Liver (tissue), 9 donors: ENCODE results near the gene DNAJA2. TPM values are rescaled to one million over a fixed set of nuclear protein-coding genes. Genes with fewer than 3 reads are reported as not detected.

Experiments
- DNase-seq: peaks from one replicate; pipeline ENCODE4 v3.0.0-alpha.2; 2017; ENCODE audit warnings: low spot score
- H3K27ac ChIP-seq, 2 donors: one replicate each; pipeline ENCODE4 v1.7.0; 2013; ENCODE audit warnings: inconsistent platforms in 2 of 2, low read length in 2 of 2, control low read depth in 1 of 2, low read depth in 1 of 2, mild to moderate bottlenecking in 1 of 2
- H3K27me3 ChIP-seq, 4 donors: one replicate each; pipeline versions ENCODE4 v1.6.1 to v1.7.0; 2013; ENCODE audit warnings: low read length in 3 of 4, inconsistent platforms in 1 of 4, mild to moderate bottlenecking in 1 of 4, moderate library complexity in 1 of 4; ENCODE audit not compliant: control insufficient read depth in 4 of 4, insufficient read depth in 4 of 4
- H3K36me3 ChIP-seq, 4 donors: one replicate each; pipeline versions ENCODE4 v1.6.1 to v1.7.0; 2013; ENCODE audit warnings: low read length in 3 of 4, mild to moderate bottlenecking in 3 of 4, low read depth in 1 of 4, moderate library complexity in 1 of 4; ENCODE audit not compliant: control insufficient read depth in 4 of 4, insufficient read depth in 3 of 4
- H3K4me1 ChIP-seq, 4 donors: one replicate each; pipeline versions ENCODE4 v1.6.1 to v1.7.0; 2013; ENCODE audit warnings: low read length in 3 of 4, mild to moderate bottlenecking in 3 of 4, moderate library complexity in 1 of 4; ENCODE audit not compliant: control insufficient read depth in 4 of 4, insufficient read depth in 4 of 4
- H3K4me3 ChIP-seq, 3 donors: one replicate each; pipeline versions ENCODE4 v1.6.1 to v1.7.0; 2013; ENCODE audit warnings: low read length in 3 of 3, control low read depth in 1 of 3, low read depth in 1 of 3, mild to moderate bottlenecking in 1 of 3
- H3K9ac ChIP-seq, 2 donors: one replicate each; pipeline ENCODE4 v1.7.0; 2013; ENCODE audit warnings: low read length in 2 of 2, mild to moderate bottlenecking in 2 of 2, moderate library complexity in 2 of 2, control low read depth in 1 of 2, low read depth in 1 of 2
- H3K9me3 ChIP-seq, 4 donors: one replicate each; pipeline versions ENCODE4 v1.6.1 to v1.7.0; 2013; ENCODE audit warnings: low read length in 3 of 4; ENCODE audit not compliant: control insufficient read depth in 4 of 4
- ATF3 ChIP-seq: IDR thresholded peaks from 2 replicates; pipeline ENCODE4 v1.6.1; 2016; ENCODE audit warnings: antibody characterized with exemption
- EGR1 ChIP-seq, 2 donors: IDR thresholded peaks; 2 replicates each; pipeline ENCODE4 v1.6.1; 2016 to 2018; ENCODE audit warnings: antibody characterized with exemption in 2 of 2, low read depth in 2 of 2
- FOXA1 ChIP-seq: IDR thresholded peaks from 2 replicates; pipeline ENCODE4 v1.6.1; 2016; ENCODE audit warnings: antibody characterized with exemption
- FOXA2 ChIP-seq: IDR thresholded peaks from 2 replicates; pipeline ENCODE4 v1.6.1; 2016; ENCODE audit warnings: antibody characterized with exemption
- GABPA ChIP-seq, 2 donors: IDR thresholded peaks in 1 of 2; conservative IDR thresholded peaks in 1 of 2; 2 replicates each; pipeline ENCODE4 v1.6.1; 2016; ENCODE audit warnings: antibody characterized with exemption in 2 of 2, mild to moderate bottlenecking in 1 of 2, moderate library complexity in 1 of 2
- HNF4A ChIP-seq, 2 donors: conservative IDR thresholded peaks; 2 replicates each; pipeline ENCODE4 v1.6.1; 2016; ENCODE audit warnings: antibody characterized with exemption in 2 of 2, mild to moderate bottlenecking in 2 of 2
- HNF4G ChIP-seq: IDR thresholded peaks from 2 replicates; pipeline ENCODE4 v1.6.1; 2016; ENCODE audit warnings: antibody characterized with exemption
- JUND ChIP-seq, 2 donors: IDR thresholded peaks; 2 replicates each; pipeline ENCODE4 v1.6.1; 2016; ENCODE audit warnings: antibody characterized with exemption in 2 of 2
- NR2F2 ChIP-seq: IDR thresholded peaks from 2 replicates; pipeline ENCODE4 v1.6.1; 2016; ENCODE audit warnings: antibody characterized with exemption
- RAD21 ChIP-seq, 2 donors: IDR thresholded peaks; 2 replicates each; pipeline ENCODE4 v1.6.1; 2016; ENCODE audit warnings: antibody characterized with exemption in 2 of 2, mild to moderate bottlenecking in 2 of 2
- RXRA ChIP-seq, 2 donors: IDR thresholded peaks; 2 replicates each; pipeline ENCODE4 v1.6.1; 2017 to 2018; ENCODE audit warnings: antibody characterized with exemption in 2 of 2, mild to moderate bottlenecking in 1 of 2
- SP1 ChIP-seq: IDR thresholded peaks from 2 replicates; pipeline ENCODE4 v1.6.1; 2018; ENCODE audit warnings: antibody characterized with exemption, mild to moderate bottlenecking
- TAF1 ChIP-seq: conservative IDR thresholded peaks from 2 replicates; pipeline ENCODE4 v1.6.1; 2016; ENCODE audit warnings: antibody characterized with exemption, mild to moderate bottlenecking
- YY1 ChIP-seq: IDR thresholded peaks from 2 replicates; pipeline ENCODE4 v1.6.1; 2016; ENCODE audit warnings: antibody characterized with exemption, mild to moderate bottlenecking
- WGBS: extraction: QIAGEN DNeasy Blood & Tissue Kit; methylation state at CpG from one replicate; pipeline ENCODE4 v1.1.7; 2013; 5-methylcytosine and 5-hydroxymethylcytosine counted together
- polyA plus RNA-seq, 2 donors: library from polyadenylated mRNA; stranded (reverse) in 1 of 2; unstranded in 1 of 2; fragments of 200-250 nt in 1 of 2; fragments of >200 nt in 1 of 2; fragmentation: Nextera tagmentation in 1 of 2; extraction: Ambion mirVana in 1 of 2; gene quantifications; one replicate each; pipeline versions ENCODE4 v1.2.1 to v1.2.3, GENCODE V29; 2013 to 2015
- total RNA-seq, 2 donors: library from RNA; depleted of rRNA; stranded (reverse); fragments of >200 nt; gene quantifications; one replicate each; pipeline ENCODE4 v1.2.3, GENCODE V29; 2014
- TF ChIP-seq, protein P1 (sequence below): IDR thresholded peaks from 2 replicates; pipeline ENCODE4 v1.6.1; 2016; ENCODE audit warnings: antibody characterized with exemption, mild to moderate bottlenecking
- TF ChIP-seq, protein P2 (sequence below): IDR thresholded peaks from 2 replicates; pipeline ENCODE4 v1.6.1; 2016; ENCODE audit warnings: antibody characterized with exemption
- TF ChIP-seq, protein P3 (sequence below): fragments of 150-350 bp; IDR thresholded peaks from 2 replicates; pipeline ENCODE4 v1.5.1; 2017; ENCODE audit warnings: improper control_type of control experiment, low read depth, low read length; ENCODE audit not compliant: missing input control
- TF ChIP-seq, protein P4 (sequence below): IDR thresholded peaks from 2 replicates; pipeline ENCODE4 v1.6.1; 2016; ENCODE audit warnings: antibody characterized with exemption
- donor health status: healthy.
- donor health status: healthy.
- donor health status: healthy.
- donor health status: healthy.
- donor health status: healthy.

DNAJA2 gene
- total and polyA plus RNA-seq, 4 donors: 22.7 to 32.8 (median 25.5) TPM

- Histone ChIP-seq H3K4me3 (no peak overlapping the region), H3K27me3 (no peaks in the 10 kb centered on the region), H3K36me3 (peaks cover 2 to 56% (median 36%) of the 10 kb centered on the region in 4 donors), H3K4me1 (no peaks in the 10 kb centered on the region), H3K9ac (no peak overlapping the region), H3K27ac (no peak overlapping the region), H3K9me3 (no peaks in the 10 kb centered on the region)
- TF ChIP-seq SP1: no peak
- TF ChIP-seq, protein P1, sequence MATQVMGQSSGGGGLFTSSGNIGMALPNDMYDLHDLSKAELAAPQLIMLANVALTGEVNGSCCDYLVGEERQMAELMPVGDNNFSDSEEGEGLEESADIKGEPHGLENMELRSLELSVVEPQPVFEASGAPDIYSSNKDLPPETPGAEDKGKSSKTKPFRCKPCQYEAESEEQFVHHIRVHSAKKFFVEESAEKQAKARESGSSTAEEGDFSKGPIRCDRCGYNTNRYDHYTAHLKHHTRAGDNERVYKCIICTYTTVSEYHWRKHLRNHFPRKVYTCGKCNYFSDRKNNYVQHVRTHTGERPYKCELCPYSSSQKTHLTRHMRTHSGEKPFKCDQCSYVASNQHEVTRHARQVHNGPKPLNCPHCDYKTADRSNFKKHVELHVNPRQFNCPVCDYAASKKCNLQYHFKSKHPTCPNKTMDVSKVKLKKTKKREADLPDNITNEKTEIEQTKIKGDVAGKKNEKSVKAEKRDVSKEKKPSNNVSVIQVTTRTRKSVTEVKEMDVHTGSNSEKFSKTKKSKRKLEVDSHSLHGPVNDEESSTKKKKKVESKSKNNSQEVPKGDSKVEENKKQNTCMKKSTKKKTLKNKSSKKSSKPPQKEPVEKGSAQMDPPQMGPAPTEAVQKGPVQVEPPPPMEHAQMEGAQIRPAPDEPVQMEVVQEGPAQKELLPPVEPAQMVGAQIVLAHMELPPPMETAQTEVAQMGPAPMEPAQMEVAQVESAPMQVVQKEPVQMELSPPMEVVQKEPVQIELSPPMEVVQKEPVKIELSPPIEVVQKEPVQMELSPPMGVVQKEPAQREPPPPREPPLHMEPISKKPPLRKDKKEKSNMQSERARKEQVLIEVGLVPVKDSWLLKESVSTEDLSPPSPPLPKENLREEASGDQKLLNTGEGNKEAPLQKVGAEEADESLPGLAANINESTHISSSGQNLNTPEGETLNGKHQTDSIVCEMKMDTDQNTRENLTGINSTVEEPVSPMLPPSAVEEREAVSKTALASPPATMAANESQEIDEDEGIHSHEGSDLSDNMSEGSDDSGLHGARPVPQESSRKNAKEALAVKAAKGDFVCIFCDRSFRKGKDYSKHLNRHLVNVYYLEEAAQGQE: no peak
- no peak for TF ChIP-seq TAF1
- no peak for TF ChIP-seq RAD21 (IDR thresholded peaks at IDR 0.05)
- no peak for TF ChIP-seq FOXA1
- no peak for TF ChIP-seq YY1
- no peak for TF ChIP-seq HNF4A (conservative IDR thresholded peaks at IDR 0.05)
- no peak for TF ChIP-seq HNF4G
- TF ChIP-seq FOXA2: no peak
- TF ChIP-seq, protein P2, sequence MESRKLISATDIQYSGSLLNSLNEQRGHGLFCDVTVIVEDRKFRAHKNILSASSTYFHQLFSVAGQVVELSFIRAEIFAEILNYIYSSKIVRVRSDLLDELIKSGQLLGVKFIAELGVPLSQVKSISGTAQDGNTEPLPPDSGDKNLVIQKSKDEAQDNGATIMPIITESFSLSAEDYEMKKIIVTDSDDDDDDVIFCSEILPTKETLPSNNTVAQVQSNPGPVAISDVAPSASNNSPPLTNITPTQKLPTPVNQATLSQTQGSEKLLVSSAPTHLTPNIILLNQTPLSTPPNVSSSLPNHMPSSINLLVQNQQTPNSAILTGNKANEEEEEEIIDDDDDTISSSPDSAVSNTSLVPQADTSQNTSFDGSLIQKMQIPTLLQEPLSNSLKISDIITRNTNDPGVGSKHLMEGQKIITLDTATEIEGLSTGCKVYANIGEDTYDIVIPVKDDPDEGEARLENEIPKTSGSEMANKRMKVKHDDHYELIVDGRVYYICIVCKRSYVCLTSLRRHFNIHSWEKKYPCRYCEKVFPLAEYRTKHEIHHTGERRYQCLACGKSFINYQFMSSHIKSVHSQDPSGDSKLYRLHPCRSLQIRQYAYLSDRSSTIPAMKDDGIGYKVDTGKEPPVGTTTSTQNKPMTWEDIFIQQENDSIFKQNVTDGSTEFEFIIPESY: no peak
- no peak for TF ChIP-seq RXRA (IDR thresholded peaks at IDR 0.05)
- TF ChIP-seq, protein P3, sequence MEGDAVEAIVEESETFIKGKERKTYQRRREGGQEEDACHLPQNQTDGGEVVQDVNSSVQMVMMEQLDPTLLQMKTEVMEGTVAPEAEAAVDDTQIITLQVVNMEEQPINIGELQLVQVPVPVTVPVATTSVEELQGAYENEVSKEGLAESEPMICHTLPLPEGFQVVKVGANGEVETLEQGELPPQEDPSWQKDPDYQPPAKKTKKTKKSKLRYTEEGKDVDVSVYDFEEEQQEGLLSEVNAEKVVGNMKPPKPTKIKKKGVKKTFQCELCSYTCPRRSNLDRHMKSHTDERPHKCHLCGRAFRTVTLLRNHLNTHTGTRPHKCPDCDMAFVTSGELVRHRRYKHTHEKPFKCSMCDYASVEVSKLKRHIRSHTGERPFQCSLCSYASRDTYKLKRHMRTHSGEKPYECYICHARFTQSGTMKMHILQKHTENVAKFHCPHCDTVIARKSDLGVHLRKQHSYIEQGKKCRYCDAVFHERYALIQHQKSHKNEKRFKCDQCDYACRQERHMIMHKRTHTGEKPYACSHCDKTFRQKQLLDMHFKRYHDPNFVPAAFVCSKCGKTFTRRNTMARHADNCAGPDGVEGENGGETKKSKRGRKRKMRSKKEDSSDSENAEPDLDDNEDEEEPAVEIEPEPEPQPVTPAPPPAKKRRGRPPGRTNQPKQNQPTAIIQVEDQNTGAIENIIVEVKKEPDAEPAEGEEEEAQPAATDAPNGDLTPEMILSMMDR: no peak
- no peak for TF ChIP-seq GABPA (IDR thresholded peaks at IDR 0.05 in 1 of 2, conservative IDR thresholded peaks at IDR 0.05 in 1 of 2)
- TF ChIP-seq NR2F2: no peak
- TF ChIP-seq ATF3: no peak
- no peak for TF ChIP-seq JUND (IDR thresholded peaks at IDR 0.05)
- TF ChIP-seq EGR1 (IDR thresholded peaks at IDR 0.05; ENCODE audit: low read depth in 2 of 2): no peak
- TF ChIP-seq, protein P4, sequence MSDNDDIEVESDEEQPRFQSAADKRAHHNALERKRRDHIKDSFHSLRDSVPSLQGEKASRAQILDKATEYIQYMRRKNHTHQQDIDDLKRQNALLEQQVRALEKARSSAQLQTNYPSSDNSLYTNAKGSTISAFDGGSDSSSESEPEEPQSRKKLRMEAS: no peak
- 88% methylated on average over 12 of the region's 12 CpGs for WGBS
- DNase-seq: no peak
Observed at GRCh38 chr16:46907061-46907774, 66.3 kb downstream of the DNAJA2 start.
